Measurements from ENCODE around the gene ANO5. TPM values are rescaled to one million over a fixed set of nuclear protein-coding genes. Genes with fewer than 3 reads are reported as not detected.

Gene ANO5
- total RNA-seq, 1 experiment from 2014 or later, result not detected

DNA sequence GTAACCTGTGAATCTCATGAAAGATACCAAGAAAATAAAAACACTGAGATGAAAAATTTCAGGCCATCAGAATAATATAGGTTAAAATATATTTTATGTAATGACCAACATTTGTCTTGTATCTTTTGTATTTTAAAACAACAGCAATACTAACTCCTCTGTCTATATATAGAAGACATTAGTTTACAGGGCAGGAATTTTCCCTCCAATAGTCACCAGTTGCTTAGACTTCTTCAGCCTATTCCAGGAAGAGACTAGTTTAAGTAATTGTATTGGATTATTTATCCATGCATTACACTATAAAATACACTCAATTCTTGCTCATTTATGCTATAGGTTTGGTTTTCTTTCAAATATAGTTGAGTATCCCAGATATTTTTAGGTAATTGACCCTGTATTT, 24.1 kb downstream of the ANO5 start:
- no peaks in the 10 kb centered on the region for H3K36me3 ChIP-seq (ENCODE audit: control insufficient read depth, insufficient read depth, low read length)
- no peak for DNase-seq
- Mint-ChIP-seq H3K9me3 (ENCODE audit: unreplicated experiment) (no peaks in the 10 kb centered on the region), H3K27ac (ENCODE audit: unreplicated experiment) (no peak overlapping the region), H3K27me3 (ENCODE audit: insufficient read depth, unreplicated experiment) (no peaks in the 10 kb centered on the region), H3K36me3 (ENCODE audit: insufficient read depth, unreplicated experiment) (no peaks in the 10 kb centered on the region), H3K4me1 (ENCODE audit: low read depth, unreplicated experiment) (no peaks in the 10 kb centered on the region), H3K4me3 (ENCODE audit: unreplicated experiment) (no peak overlapping the region)
- no peaks in the 10 kb centered on the region for H3K27me3 ChIP-seq (replicated peaks; ENCODE audit: control insufficient read depth, insufficient read depth, low read length)
- TF ChIP-seq, protein P1, sequence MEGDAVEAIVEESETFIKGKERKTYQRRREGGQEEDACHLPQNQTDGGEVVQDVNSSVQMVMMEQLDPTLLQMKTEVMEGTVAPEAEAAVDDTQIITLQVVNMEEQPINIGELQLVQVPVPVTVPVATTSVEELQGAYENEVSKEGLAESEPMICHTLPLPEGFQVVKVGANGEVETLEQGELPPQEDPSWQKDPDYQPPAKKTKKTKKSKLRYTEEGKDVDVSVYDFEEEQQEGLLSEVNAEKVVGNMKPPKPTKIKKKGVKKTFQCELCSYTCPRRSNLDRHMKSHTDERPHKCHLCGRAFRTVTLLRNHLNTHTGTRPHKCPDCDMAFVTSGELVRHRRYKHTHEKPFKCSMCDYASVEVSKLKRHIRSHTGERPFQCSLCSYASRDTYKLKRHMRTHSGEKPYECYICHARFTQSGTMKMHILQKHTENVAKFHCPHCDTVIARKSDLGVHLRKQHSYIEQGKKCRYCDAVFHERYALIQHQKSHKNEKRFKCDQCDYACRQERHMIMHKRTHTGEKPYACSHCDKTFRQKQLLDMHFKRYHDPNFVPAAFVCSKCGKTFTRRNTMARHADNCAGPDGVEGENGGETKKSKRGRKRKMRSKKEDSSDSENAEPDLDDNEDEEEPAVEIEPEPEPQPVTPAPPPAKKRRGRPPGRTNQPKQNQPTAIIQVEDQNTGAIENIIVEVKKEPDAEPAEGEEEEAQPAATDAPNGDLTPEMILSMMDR (IDR thresholded peaks at IDR 0.05; ENCODE audit: insufficient read depth in 1 of 2, low read depth in 1 of 2, low read length in 1 of 2, severe bottlenecking in 1 of 2, unreplicated experiment in 1 of 2), result no peak
- no peaks in the 10 kb centered on the region for H3K4me1 ChIP-seq
- POLR2A ChIA-PET, result no interaction called here
- no peak overlapping the region for H3K4me3 ChIP-seq (ENCODE audit: low read depth, low read length)
- H3K9me3 ChIP-seq, result no peaks in the 10 kb centered on the region
- CTCF ChIA-PET, result no interaction called here
- no TSS peak for BruUV-seq (replicated peaks)
- intact Hi-C loops (cut with micrococcal nuclease; ENCODE audit: unreplicated experiment), result no loop called here

DNA sequence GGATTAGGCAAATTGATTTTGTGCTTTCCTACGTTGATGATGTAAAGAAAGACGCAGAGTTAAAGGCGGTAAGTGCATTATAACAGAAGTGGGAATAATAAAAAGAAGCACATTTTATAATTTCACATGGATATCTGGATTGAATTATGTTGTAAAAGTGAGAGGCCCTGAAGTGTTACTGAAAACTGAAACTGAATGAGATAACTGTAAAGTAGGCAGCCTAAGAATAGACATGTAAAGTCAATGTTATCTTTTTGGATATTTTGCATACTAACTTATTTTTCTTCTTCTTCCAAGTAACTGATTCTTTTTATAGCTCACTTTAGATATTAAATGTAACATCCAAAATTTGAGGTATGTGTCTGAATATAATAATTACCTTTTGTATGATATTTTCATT, 28.3 kb downstream of the ANO5 start:
- TF ChIP-seq, protein P1 (IDR thresholded peaks at IDR 0.05; ENCODE audit: insufficient read depth in 1 of 2, low read depth in 1 of 2, low read length in 1 of 2, severe bottlenecking in 1 of 2, unreplicated experiment in 1 of 2), result no peak
- H3K4me3 ChIP-seq (ENCODE audit: low read depth, low read length), result no peak overlapping the region
- H3K4me1 ChIP-seq, result no peaks in the 10 kb centered on the region
- H3K36me3 Mint-ChIP-seq (ENCODE audit: insufficient read depth, unreplicated experiment), result no peaks in the 10 kb centered on the region
- H3K9me3 ChIP-seq, result no peaks in the 10 kb centered on the region
- no peaks in the 10 kb centered on the region for H3K27me3 Mint-ChIP-seq (ENCODE audit: insufficient read depth, unreplicated experiment)
- H3K4me3 Mint-ChIP-seq (ENCODE audit: unreplicated experiment), result no peak overlapping the region
- no peak for DNase-seq
- intact Hi-C loops (cut with micrococcal nuclease; ENCODE audit: unreplicated experiment), result no loop called here
- H3K4me1 Mint-ChIP-seq (ENCODE audit: low read depth, unreplicated experiment), result no peaks in the 10 kb centered on the region
- no TSS peak for BruUV-seq (replicated peaks)
- POLR2A ChIA-PET, result no interaction called here
- H3K27me3 ChIP-seq (replicated peaks; ENCODE audit: control insufficient read depth, insufficient read depth, low read length), result no peaks in the 10 kb centered on the region
- CTCF ChIA-PET, result no interaction called here
- no peaks in the 10 kb centered on the region for H3K36me3 ChIP-seq (ENCODE audit: control insufficient read depth, insufficient read depth, low read length)
- no peaks in the 10 kb centered on the region for H3K9me3 Mint-ChIP-seq (ENCODE audit: unreplicated experiment)
- H3K27ac Mint-ChIP-seq (ENCODE audit: unreplicated experiment), result no peak overlapping the region

DNA sequence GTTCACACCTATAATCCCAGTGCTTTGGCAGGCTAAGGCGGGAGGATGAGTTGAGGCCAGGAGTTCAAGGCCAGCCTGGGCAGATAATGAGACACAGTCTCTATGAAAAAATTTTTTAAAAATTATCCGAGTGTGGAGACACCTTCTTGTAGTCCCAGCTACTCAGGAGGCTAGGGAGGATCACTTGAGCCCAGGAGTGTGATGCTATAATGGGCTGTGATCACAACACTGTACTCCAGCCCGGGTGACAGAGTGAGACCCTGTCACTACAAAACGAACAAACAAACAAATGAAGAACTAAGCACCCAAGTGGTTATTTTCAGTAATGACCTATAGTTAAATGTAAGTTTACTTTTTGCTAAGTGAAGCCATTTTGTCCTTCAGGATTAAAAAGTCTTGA, 32.3 kb downstream of the ANO5 start:
- no peaks in the 10 kb centered on the region for H3K27me3 Mint-ChIP-seq (ENCODE audit: insufficient read depth, unreplicated experiment)
- BruUV-seq (replicated peaks), result no TSS peak
- no peaks in the 10 kb centered on the region for H3K27me3 ChIP-seq (replicated peaks; ENCODE audit: control insufficient read depth, insufficient read depth, low read length)
- H3K36me3 Mint-ChIP-seq (ENCODE audit: insufficient read depth, unreplicated experiment), result no peaks in the 10 kb centered on the region
- TF ChIP-seq, protein P1 (IDR thresholded peaks at IDR 0.05; ENCODE audit: insufficient read depth in 1 of 2, low read depth in 1 of 2, low read length in 1 of 2, severe bottlenecking in 1 of 2, unreplicated experiment in 1 of 2), result no peak
- no peaks in the 10 kb centered on the region for H3K9me3 ChIP-seq
- ChIA-PET POLR2A (no interaction called here), CTCF (no interaction called here)
- no peak overlapping the region for H3K27ac Mint-ChIP-seq (ENCODE audit: unreplicated experiment)
- H3K4me3 ChIP-seq (ENCODE audit: low read depth, low read length), result no peak overlapping the region
- H3K4me3 Mint-ChIP-seq (ENCODE audit: unreplicated experiment), result no peak overlapping the region
- H3K36me3 ChIP-seq (ENCODE audit: control insufficient read depth, insufficient read depth, low read length), result no peaks in the 10 kb centered on the region
- no peaks in the 10 kb centered on the region for H3K4me1 ChIP-seq
- intact Hi-C loops (cut with micrococcal nuclease; ENCODE audit: unreplicated experiment), result no loop called here
- no peaks in the 10 kb centered on the region for H3K4me1 Mint-ChIP-seq (ENCODE audit: low read depth, unreplicated experiment)
- DNase-seq, result no peak
- H3K9me3 Mint-ChIP-seq (ENCODE audit: unreplicated experiment), result no peaks in the 10 kb centered on the region
